LNCaP clone FGC (cell line): ENCODE measurements around the gene PRKAG1.

Experiments
- DNase-seq: peaks from one replicate; pipeline ENCODE4 v3.0.0-alpha.2; 2011; ENCODE audit warnings: low read depth
- H3K4me3 ChIP-seq: 2 replicates; pipeline ENCODE4 v1.5.1; 2011; ENCODE audit warnings: mild to moderate bottlenecking, low read depth, low read length, control low read depth
- TF ChIP-seq, protein P1 (sequence below): IDR thresholded peaks from 2 replicates; pipeline ENCODE4 v1.5.1; 2012; ENCODE audit warnings: mild to moderate bottlenecking; ENCODE audit not compliant: control insufficient read depth, insufficient read depth; ENCODE audit errors: extremely low read depth

The PRKAG1 gene

GRCh38 chr12:48988030-48988649, 30.4 kb downstream of the PRKAG1 start:
- DNase-seq: no peak
- H3K4me3 ChIP-seq: no peak overlapping the region
- TF ChIP-seq, protein P1, sequence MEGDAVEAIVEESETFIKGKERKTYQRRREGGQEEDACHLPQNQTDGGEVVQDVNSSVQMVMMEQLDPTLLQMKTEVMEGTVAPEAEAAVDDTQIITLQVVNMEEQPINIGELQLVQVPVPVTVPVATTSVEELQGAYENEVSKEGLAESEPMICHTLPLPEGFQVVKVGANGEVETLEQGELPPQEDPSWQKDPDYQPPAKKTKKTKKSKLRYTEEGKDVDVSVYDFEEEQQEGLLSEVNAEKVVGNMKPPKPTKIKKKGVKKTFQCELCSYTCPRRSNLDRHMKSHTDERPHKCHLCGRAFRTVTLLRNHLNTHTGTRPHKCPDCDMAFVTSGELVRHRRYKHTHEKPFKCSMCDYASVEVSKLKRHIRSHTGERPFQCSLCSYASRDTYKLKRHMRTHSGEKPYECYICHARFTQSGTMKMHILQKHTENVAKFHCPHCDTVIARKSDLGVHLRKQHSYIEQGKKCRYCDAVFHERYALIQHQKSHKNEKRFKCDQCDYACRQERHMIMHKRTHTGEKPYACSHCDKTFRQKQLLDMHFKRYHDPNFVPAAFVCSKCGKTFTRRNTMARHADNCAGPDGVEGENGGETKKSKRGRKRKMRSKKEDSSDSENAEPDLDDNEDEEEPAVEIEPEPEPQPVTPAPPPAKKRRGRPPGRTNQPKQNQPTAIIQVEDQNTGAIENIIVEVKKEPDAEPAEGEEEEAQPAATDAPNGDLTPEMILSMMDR: peak; percentile 81

- TF ChIP-seq, protein P1: no peak
- H3K4me3 ChIP-seq: no peak overlapping the region
- no peak for DNase-seq
Observed at GRCh38 chr12:48986720-48987291, 31.8 kb downstream of the PRKAG1 start.

DNA sequence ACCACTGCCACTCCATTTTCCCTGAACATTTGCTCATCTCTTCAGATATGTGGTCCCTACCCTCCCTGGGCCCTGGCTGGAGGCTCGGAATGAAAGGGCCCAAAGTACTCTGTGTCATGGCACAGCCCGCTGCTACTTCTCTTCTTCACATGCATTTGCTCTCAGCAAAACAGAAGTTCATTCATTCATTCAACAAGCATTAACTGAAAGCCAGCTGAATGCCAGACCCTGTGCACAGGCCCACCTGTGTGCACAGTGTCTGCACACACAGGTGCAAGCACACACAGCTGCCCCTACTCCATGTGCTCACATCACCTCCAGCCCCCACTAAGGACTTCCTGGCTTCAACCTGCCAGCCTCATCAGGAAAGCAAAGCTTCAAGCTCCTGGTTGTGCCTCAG, 32.7 kb downstream of the PRKAG1 start:
- no peak for DNase-seq
- H3K4me3 ChIP-seq: no peak overlapping the region
- TF ChIP-seq, protein P1: no peak

DNA sequence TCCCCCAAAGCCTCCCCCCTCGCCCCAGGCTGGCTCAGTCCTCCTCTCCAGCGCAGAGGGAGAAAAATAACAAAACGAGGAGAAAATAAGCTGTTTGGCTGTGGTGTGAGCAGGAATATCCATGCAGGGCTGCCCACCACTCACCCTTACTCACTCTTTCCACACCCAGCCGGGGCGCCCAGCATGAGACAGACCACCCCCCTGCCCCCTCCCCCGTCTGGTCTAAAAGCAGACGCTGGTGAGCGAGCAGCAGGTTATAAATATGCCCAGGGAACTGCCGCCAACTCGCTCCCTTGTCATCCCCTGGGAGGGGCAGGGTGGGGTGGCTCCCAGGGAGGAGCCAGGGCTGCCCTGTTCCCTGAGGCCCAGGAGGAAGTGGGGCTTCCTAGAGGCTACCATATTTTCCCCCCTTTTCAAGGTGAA, 33.1 kb downstream of the PRKAG1 start:
- DNase-seq: no peak
- no peak overlapping the region for H3K4me3 ChIP-seq
- TF ChIP-seq, protein P1: no peak

DNA sequence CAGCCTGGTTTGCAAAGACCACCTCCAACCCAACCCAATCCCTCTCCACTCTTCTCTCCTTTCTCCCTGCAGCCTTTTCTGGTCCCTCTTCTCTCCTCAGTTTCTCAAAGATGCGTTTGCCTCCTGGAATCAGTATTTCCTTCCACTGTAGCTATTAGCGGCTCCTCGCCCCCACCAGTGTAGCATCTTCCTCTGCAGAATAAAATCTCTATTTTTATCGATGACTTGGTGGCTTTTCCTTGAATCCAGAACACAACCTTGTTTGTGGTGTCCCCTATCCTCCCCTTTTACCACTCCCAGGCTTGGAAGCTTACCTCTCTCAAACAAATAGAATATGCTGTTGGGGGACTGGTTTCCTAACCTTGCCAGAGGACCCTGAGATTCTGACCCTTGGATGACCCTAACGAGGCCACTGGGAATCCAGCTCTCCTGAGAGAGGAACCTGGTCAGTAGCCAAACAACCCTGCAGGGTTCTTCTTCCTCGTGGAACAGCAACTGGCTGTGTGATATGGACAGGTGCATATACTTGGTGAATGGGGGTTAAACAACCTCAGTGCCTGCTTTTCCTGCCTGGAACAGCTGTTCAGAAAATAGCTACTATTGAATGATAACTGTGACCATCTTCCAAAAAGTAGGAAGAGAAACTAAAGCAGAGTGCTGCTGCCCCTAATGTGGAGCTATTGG, 36.0 kb downstream of the PRKAG1 start:
- DNase-seq: no peak
- TF ChIP-seq, protein P1: no peak
- H3K4me3 ChIP-seq: no peak overlapping the region

DNA sequence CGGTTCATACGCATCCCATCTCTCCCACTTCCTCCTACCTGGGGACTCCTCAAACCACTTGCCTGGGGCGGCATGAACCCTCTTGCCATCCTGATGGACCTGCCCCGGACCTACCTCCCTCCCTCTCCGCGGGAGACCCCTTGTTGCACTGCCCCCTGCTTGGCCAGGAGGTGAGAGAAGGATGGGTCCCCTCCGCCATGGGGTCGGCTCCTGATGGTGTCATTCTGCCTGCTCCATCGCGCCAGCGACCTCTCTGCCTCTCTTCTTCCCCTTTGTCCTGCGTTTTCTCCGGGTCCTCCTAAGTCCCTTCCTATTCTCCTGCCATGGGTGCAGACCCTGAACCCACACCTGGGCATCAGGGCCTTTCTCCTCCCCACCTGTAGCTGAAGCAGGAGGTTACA, 36.8 kb downstream of the PRKAG1 start:
- TF ChIP-seq, protein P1: no peak
- no peak for DNase-seq
- H3K4me3 ChIP-seq: no peak overlapping the region
